ENCODE results near the gene SLC26A9.

- TF ChIP-seq ZNF274 (IDR thresholded peaks at IDR 0.05; ENCODE audit: insufficient read depth, insufficient read length) (no peak), MAX (IDR thresholded peaks at IDR 0.05; ENCODE audit: low read depth, low read length) (no peak), JUNB (IDR thresholded peaks at IDR 0.05) (no peak), KDM1A (IDR thresholded peaks at IDR 0.05; ENCODE audit: borderline replicate concordance) (no peak), E4F1 (IDR thresholded peaks at IDR 0.05; ENCODE audit: borderline replicate concordance, partially characterized antibody) (no peak), CHD2 (IDR thresholded peaks at IDR 0.05; ENCODE audit: borderline replicate concordance, low read depth, low read length) (no peak), RFX5 (IDR thresholded peaks at IDR 0.05; ENCODE audit: low read depth, low read length) (no peak)
- TF ChIP-seq, protein P1, sequence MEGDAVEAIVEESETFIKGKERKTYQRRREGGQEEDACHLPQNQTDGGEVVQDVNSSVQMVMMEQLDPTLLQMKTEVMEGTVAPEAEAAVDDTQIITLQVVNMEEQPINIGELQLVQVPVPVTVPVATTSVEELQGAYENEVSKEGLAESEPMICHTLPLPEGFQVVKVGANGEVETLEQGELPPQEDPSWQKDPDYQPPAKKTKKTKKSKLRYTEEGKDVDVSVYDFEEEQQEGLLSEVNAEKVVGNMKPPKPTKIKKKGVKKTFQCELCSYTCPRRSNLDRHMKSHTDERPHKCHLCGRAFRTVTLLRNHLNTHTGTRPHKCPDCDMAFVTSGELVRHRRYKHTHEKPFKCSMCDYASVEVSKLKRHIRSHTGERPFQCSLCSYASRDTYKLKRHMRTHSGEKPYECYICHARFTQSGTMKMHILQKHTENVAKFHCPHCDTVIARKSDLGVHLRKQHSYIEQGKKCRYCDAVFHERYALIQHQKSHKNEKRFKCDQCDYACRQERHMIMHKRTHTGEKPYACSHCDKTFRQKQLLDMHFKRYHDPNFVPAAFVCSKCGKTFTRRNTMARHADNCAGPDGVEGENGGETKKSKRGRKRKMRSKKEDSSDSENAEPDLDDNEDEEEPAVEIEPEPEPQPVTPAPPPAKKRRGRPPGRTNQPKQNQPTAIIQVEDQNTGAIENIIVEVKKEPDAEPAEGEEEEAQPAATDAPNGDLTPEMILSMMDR (IDR thresholded peaks at IDR 0.05 in 2 of 3, conservative IDR thresholded peaks at IDR 0.05 in 1 of 3; ENCODE audit: control insufficient read depth in 2 of 3, extremely low read depth in 1 of 3, insufficient read depth in 1 of 3, low read depth in 3 of 3, low read length in 3 of 3): no peak
These were observed 29.7 kb downstream of the SLC26A9 start for GRCh38 chr1:205913451-205914154.
